Stimulated activated naive CD8-positive, alpha-beta T cell treated with anti-CD3 and anti-CD28 coated beads, Interleukin-15, Interleukin-2, amounts not matched to agents 100 ng/mL and 50 ng/mL, for 24 hours (primary cell): Measurements from ENCODE around the gene CACYBP.
A peak's percentile ranks its signal among the peaks of the same experiment; 100 is the strongest.

Source experiments
- H3K27ac Mint-ChIP-seq: one replicate; pipeline ENCODE4 v1.8.0; 2021; ENCODE audit warnings: mild to moderate bottlenecking, mixed read lengths
- H3K27me3 Mint-ChIP-seq: one replicate; pipeline ENCODE4 v1.8.0; 2021; ENCODE audit warnings: mixed read lengths
- H3K36me3 Mint-ChIP-seq: one replicate; pipeline ENCODE4 v1.8.0; 2021; ENCODE audit warnings: low read depth, mixed read lengths
- H3K4me1 Mint-ChIP-seq: one replicate; pipeline ENCODE4 v1.8.0; 2021; ENCODE audit warnings: low read depth, mixed read lengths
- H3K4me3 Mint-ChIP-seq: one replicate; pipeline ENCODE4 v1.8.0; 2021; ENCODE audit warnings: mild to moderate bottlenecking, mixed read lengths
- H3K9me3 Mint-ChIP-seq: one replicate; pipeline ENCODE4 v1.8.0; 2021; ENCODE audit warnings: mixed read lengths

The CACYBP gene

GRCh38 chr1:174966008-174966572 is 33.7 kb upstream of the CACYBP start:
- Mint-ChIP-seq H3K4me3 (peak overlapping the region; percentile 68), H3K4me1 (peaks cover 74% of the 10 kb centered on the region), H3K27me3 (no peaks in the 10 kb centered on the region), H3K27ac (peak overlapping the region; percentile 93), H3K9me3 (no peaks in the 10 kb centered on the region), H3K36me3 (peaks cover 5% of the 10 kb centered on the region)

GRCh38 chr1:174967845-174968705 is 31.7 kb upstream of the CACYBP start:
- peaks cover 5% of the 10 kb centered on the region for H3K36me3 Mint-ChIP-seq
- H3K27me3 Mint-ChIP-seq = no peaks in the 10 kb centered on the region
- peaks cover 84% of the 10 kb centered on the region for H3K4me1 Mint-ChIP-seq
- no peaks in the 10 kb centered on the region for H3K9me3 Mint-ChIP-seq
- H3K4me3 Mint-ChIP-seq = peak overlapping the region; percentile 73
- peak overlapping the region; percentile 76 for H3K27ac Mint-ChIP-seq

- H3K9me3 Mint-ChIP-seq = no peaks in the 10 kb centered on the region
- H3K4me1 Mint-ChIP-seq = peaks cover 77% of the 10 kb centered on the region
- peaks cover 8% of the 10 kb centered on the region for H3K36me3 Mint-ChIP-seq
- H3K4me3 Mint-ChIP-seq = peak overlapping the region; percentile 73
- peak overlapping the region; percentile 76 for H3K27ac Mint-ChIP-seq
- no peaks in the 10 kb centered on the region for H3K27me3 Mint-ChIP-seq
These were observed 30.9 kb upstream of the CACYBP start for GRCh38 chr1:174968750-174969244.

GRCh38 chr1:174969977-174970376 is 29.8 kb upstream of the CACYBP start:
- Mint-ChIP-seq H3K27me3 (no peaks in the 10 kb centered on the region), H3K27ac (peak overlapping the region; percentile 29), H3K4me3 (peak overlapping the region; percentile 38), H3K36me3 (peaks cover 10% of the 10 kb centered on the region), H3K9me3 (no peaks in the 10 kb centered on the region), H3K4me1 (peaks cover 65% of the 10 kb centered on the region)

- Mint-ChIP-seq H3K27me3 (no peaks in the 10 kb centered on the region), H3K9me3 (no peaks in the 10 kb centered on the region), H3K4me3 (no peak overlapping the region), H3K4me1 (peaks cover 56% of the 10 kb centered on the region), H3K27ac (no peak overlapping the region), H3K36me3 (peaks cover 21% of the 10 kb centered on the region)
These were observed 28.3 kb upstream of the CACYBP start for GRCh38 chr1:174971466-174971865.

GRCh38 chr1:174971902-174972301 is 27.8 kb upstream of the CACYBP start:
- Mint-ChIP-seq H3K27ac (no peak overlapping the region), H3K9me3 (no peaks in the 10 kb centered on the region), H3K36me3 (peaks cover 21% of the 10 kb centered on the region), H3K4me1 (peaks cover 58% of the 10 kb centered on the region), H3K27me3 (no peaks in the 10 kb centered on the region), H3K4me3 (no peak overlapping the region)

- H3K27ac Mint-ChIP-seq = no peak overlapping the region
- H3K4me3 Mint-ChIP-seq = no peak overlapping the region
- peaks cover 36% of the 10 kb centered on the region for H3K4me1 Mint-ChIP-seq
- peaks cover 21% of the 10 kb centered on the region for H3K36me3 Mint-ChIP-seq
- no peaks in the 10 kb centered on the region for H3K27me3 Mint-ChIP-seq
- H3K9me3 Mint-ChIP-seq = no peaks in the 10 kb centered on the region
These were observed 25.0 kb upstream of the CACYBP start for GRCh38 chr1:174974711-174975119.

GRCh38 chr1:174975764-174976163 is 24.0 kb upstream of the CACYBP start:
- Mint-ChIP-seq H3K4me1 (peaks cover 28% of the 10 kb centered on the region), H3K9me3 (no peaks in the 10 kb centered on the region), H3K27ac (no peak overlapping the region), H3K36me3 (peaks cover 22% of the 10 kb centered on the region), H3K27me3 (no peaks in the 10 kb centered on the region), H3K4me3 (no peak overlapping the region)

GRCh38 chr1:174976436-174977108 is 23.2 kb upstream of the CACYBP start:
- H3K4me1 Mint-ChIP-seq = peaks cover 24% of the 10 kb centered on the region
- no peaks in the 10 kb centered on the region for H3K27me3 Mint-ChIP-seq
- H3K36me3 Mint-ChIP-seq = peaks cover 26% of the 10 kb centered on the region
- no peak overlapping the region for H3K27ac Mint-ChIP-seq
- H3K9me3 Mint-ChIP-seq = no peaks in the 10 kb centered on the region
- no peak overlapping the region for H3K4me3 Mint-ChIP-seq

- Mint-ChIP-seq H3K36me3 (peaks cover 34% of the 10 kb centered on the region), H3K27ac (no peak overlapping the region), H3K4me1 (peaks cover 7% of the 10 kb centered on the region), H3K27me3 (no peaks in the 10 kb centered on the region), H3K4me3 (no peak overlapping the region), H3K9me3 (no peaks in the 10 kb centered on the region)
These were observed 16.6 kb upstream of the CACYBP start for GRCh38 chr1:174982971-174983689.

GRCh38 chr1:174984952-174985351 is 14.8 kb upstream of the CACYBP start:
- Mint-ChIP-seq H3K4me1 (peaks cover 23% of the 10 kb centered on the region), H3K36me3 (peaks cover 34% of the 10 kb centered on the region), H3K27ac (no peak overlapping the region)

GRCh38 chr1:174988539-174988938 is 11.2 kb upstream of the CACYBP start:
- Mint-ChIP-seq H3K27me3 (no peaks in the 10 kb centered on the region), H3K4me1 (peaks cover 32% of the 10 kb centered on the region), H3K27ac (peak overlapping the region; percentile 4), H3K4me3 (no peak overlapping the region), H3K9me3 (no peaks in the 10 kb centered on the region), H3K36me3 (peaks cover 13% of the 10 kb centered on the region)

More at GRCh38 chr1:174984952-174985351, 14.8 kb upstream of the CACYBP start:
- H3K4me3 Mint-ChIP-seq = no peak overlapping the region
- no peaks in the 10 kb centered on the region for H3K27me3 Mint-ChIP-seq
- H3K9me3 Mint-ChIP-seq = no peaks in the 10 kb centered on the region

- H3K36me3 Mint-ChIP-seq = peaks cover 17% of the 10 kb centered on the region
- H3K27ac Mint-ChIP-seq = peak overlapping the region; percentile 42
- no peaks in the 10 kb centered on the region for H3K27me3 Mint-ChIP-seq
- H3K4me1 Mint-ChIP-seq = peaks cover 32% of the 10 kb centered on the region
- H3K9me3 Mint-ChIP-seq = no peaks in the 10 kb centered on the region
- H3K4me3 Mint-ChIP-seq = no peak overlapping the region
These were observed 10.8 kb upstream of the CACYBP start for GRCh38 chr1:174988986-174989385.

GRCh38 chr1:174989536-174990220 is 10.1 kb upstream of the CACYBP start:
- H3K27me3 Mint-ChIP-seq = no peaks in the 10 kb centered on the region
- H3K4me1 Mint-ChIP-seq = peaks cover 31% of the 10 kb centered on the region
- H3K27ac Mint-ChIP-seq = peak overlapping the region; percentile 72
- H3K4me3 Mint-ChIP-seq = peak overlapping the region; percentile 82
- H3K9me3 Mint-ChIP-seq = no peaks in the 10 kb centered on the region
- H3K36me3 Mint-ChIP-seq = peaks cover 18% of the 10 kb centered on the region
